Upper lobe of left lung (tissue), 4 donors: Measurements from ENCODE around the gene ASZ1.

ENCODE experiments used
- CTCF ChIP-seq, 6 experiments: fragments of 450-650 bp in 4 of 6; fragments of 200-600 bp in 2 of 6; sonication (generic) in 2 of 6; IDR thresholded peaks; one replicate each; pipeline ENCODE4 v1.5.1; 2016 to 2019; ENCODE audit warnings: antibody characterized with exemption in 6 of 6
- POLR2A ChIP-seq, 4 donors: fragments of 450-650 bp; IDR thresholded peaks; one replicate each; pipeline ENCODE4 v1.5.1; 2016 to 2017; ENCODE audit warnings: antibody characterized with exemption in 4 of 4, mild to moderate bottlenecking in 2 of 4

GRCh38 chr7:117411539-117411938 is 15.8 kb downstream of the ASZ1 start:
- TF ChIP-seq POLR2A (IDR thresholded peaks at IDR 0.05) (no peak), CTCF (IDR thresholded peaks at IDR 0.05) (no peak)
